ENCODE results near the gene SLC25A10. TPM values are rescaled to one million over a fixed set of nuclear protein-coding genes. Genes with fewer than 3 reads are reported as not detected.
A peak's percentile ranks its signal among the peaks of the same experiment; 100 is the strongest.

Gene SLC25A10
- total and polyA plus RNA-seq, 2 of the 4 experiments (the other 2 are of a cell fraction), result 14.9 to 19.0 TPM

- TF ChIP-seq, protein P1, sequence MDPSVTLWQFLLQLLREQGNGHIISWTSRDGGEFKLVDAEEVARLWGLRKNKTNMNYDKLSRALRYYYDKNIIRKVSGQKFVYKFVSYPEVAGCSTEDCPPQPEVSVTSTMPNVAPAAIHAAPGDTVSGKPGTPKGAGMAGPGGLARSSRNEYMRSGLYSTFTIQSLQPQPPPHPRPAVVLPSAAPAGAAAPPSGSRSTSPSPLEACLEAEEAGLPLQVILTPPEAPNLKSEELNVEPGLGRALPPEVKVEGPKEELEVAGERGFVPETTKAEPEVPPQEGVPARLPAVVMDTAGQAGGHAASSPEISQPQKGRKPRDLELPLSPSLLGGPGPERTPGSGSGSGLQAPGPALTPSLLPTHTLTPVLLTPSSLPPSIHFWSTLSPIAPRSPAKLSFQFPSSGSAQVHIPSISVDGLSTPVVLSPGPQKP (IDR thresholded peaks at IDR 0.05; ENCODE audit: borderline replicate concordance, low read depth, low read length), result no peak
- TF ChIP-seq NFE2L2 (IDR thresholded peaks at IDR 0.05; ENCODE audit: low read depth, low read length), result no peak
- no peak for TF ChIP-seq MAZ (IDR thresholded peaks at IDR 0.05; ENCODE audit: borderline replicate concordance, low read depth, low read length)
- no peak for TF ChIP-seq RCOR1 (IDR thresholded peaks at IDR 0.05; ENCODE audit: insufficient replicate concordance, low read length)
- Histone ChIP-seq H3K27ac (ENCODE audit: insufficient read depth, low read length) (no peak overlapping the region), H2AK5ac (ENCODE audit: low read depth, low read length) (no peak overlapping the region), H3K4me3 (ENCODE audit: insufficient read depth, low read depth, low read length) (no peak overlapping the region), H4K20me1 (ENCODE audit: insufficient read depth, low read length) (peaks cover 66% of the 10 kb centered on the region), H3K27me3 (ENCODE audit: control insufficient read depth, insufficient read depth, low read length) (no peaks in the 10 kb centered on the region), H4K5ac (ENCODE audit: low read depth, low read length) (no peak overlapping the region), H4K8ac (ENCODE audit: low read depth in 2 of 2, low read length in 2 of 2) (no peak overlapping the region), H2AFZ (replicated peaks; ENCODE audit: low read length, poor library complexity) (no peak overlapping the region), H3K9ac (ENCODE audit: low read depth, low read length) (no peak overlapping the region), H3K23ac (ENCODE audit: low read depth, low read length) (no peak overlapping the region), H3K9me1 (ENCODE audit: insufficient read depth, low read length) (no peaks in the 10 kb centered on the region), H2AK9ac (replicated peaks; ENCODE audit: low read depth, low read length, poor library complexity) (peak overlapping the region; percentile 60), H2BK20ac (ENCODE audit: low read depth, low read length) (no peak overlapping the region), H2BK5ac (ENCODE audit: low read depth, low read length, poor library complexity, severe bottlenecking) (no peak overlapping the region), H3K56ac (ENCODE audit: extremely low read depth, insufficient read depth, low read length) (no peak overlapping the region), H3K4me2 (ENCODE audit: low read depth, low read length) (no peak overlapping the region), H3K4ac (ENCODE audit: low read depth, low read length) (no peak overlapping the region), H2BK120ac (ENCODE audit: low read depth, low read length) (no peak overlapping the region), H3K79me1 (ENCODE audit: low read depth in 1 of 2, low read length in 2 of 2) (peaks cover 10 to 46% of the 10 kb centered on the region in 2 experiments), H4K91ac (ENCODE audit: insufficient read depth, low read depth, low read length) (no peak overlapping the region), H3K14ac (replicated peaks; ENCODE audit: low read depth, low read length) (no peak overlapping the region), H2BK15ac (ENCODE audit: low read depth, low read length) (no peak overlapping the region), H3K9me3 (ENCODE audit: control insufficient read depth, insufficient read depth, low read length) (no peaks in the 10 kb centered on the region), H3K18ac (ENCODE audit: low read depth, low read length) (no peak overlapping the region), H3K36me3 (ENCODE audit: control insufficient read depth, insufficient read depth, low read length) (peaks cover 74% of the 10 kb centered on the region), H3K4me1 (ENCODE audit: control insufficient read depth, insufficient read depth, low read length) (no peaks in the 10 kb centered on the region)
- ChIA-PET POLR2A (ENCODE audit: unreplicated experiment) (no interaction called here), CTCF (no interaction called here)
- ATAC-seq (ENCODE audit: low read depth) (no peak), DNase-seq (no peak)
- dilution Hi-C loops (cut with HindIII; ENCODE audit: low sequenced_read_pairs, unreplicated experiment) (no loop called here), intact Hi-C loops (cut with micrococcal nuclease) (no loop called here), in situ Hi-C loops (cut with MboI; ENCODE audit: low sequenced_read_pairs) (no loop called here)
- BruUV-seq (replicated peaks), result no TSS peak
- WGBS, 2 experiments (ENCODE audit: extremely low coverage in 2 of 2, insufficient read length in 1 of 2), result 100% methylated on average over 2 of the region's 22 CpGs; no CpG with 5 or more reads in 1 of the 2 experiments
Measured at GRCh38 chr17:81695801-81696200, 16.3 kb upstream of the SLC25A10 start.

Measured in IMR-90 (cell line).